ENCODE measurements around the gene PDK2. TPM values are rescaled to one million over a fixed set of nuclear protein-coding genes. Genes with fewer than 3 reads are reported as not detected.

Gene PDK2
- total RNA-seq, 1 experiment from 2014 or later, result 58.4 TPM

- no peak for DNase-seq (ENCODE audit: low read depth)
- in situ Hi-C loops (cut with HindIII; ENCODE audit: low pct_unique_long_range_greater_than_20kb, low sequenced_read_pairs), result no loop called here
Observed at GRCh38 chr17:50123649-50124349, 28.6 kb downstream of the PDK2 start.

- in situ Hi-C loops (cut with HindIII; ENCODE audit: low pct_unique_long_range_greater_than_20kb, low sequenced_read_pairs), result no loop called here
- DNase-seq (ENCODE audit: low read depth), result no peak
Observed at GRCh38 chr17:50125420-50125997, 30.4 kb downstream of the PDK2 start.

GRCh38 chr17:50127697-50128361 lies 32.7 kb downstream of the PDK2 start:
- in situ Hi-C loops (cut with HindIII; ENCODE audit: low pct_unique_long_range_greater_than_20kb, low sequenced_read_pairs), result no loop called here
- no peak for DNase-seq (ENCODE audit: low read depth)

GRCh38 chr17:50128441-50129352 lies 33.5 kb downstream of the PDK2 start:
- in situ Hi-C loops (cut with HindIII; ENCODE audit: low pct_unique_long_range_greater_than_20kb, low sequenced_read_pairs), result no loop called here

GRCh38 chr17:50129353-50129727 lies 34.2 kb downstream of the PDK2 start:
- no peak for DNase-seq (ENCODE audit: low read depth)
- in situ Hi-C loops (cut with HindIII; ENCODE audit: low pct_unique_long_range_greater_than_20kb, low sequenced_read_pairs), result no loop called here

More at GRCh38 chr17:50128441-50129352, 33.5 kb downstream of the PDK2 start:
- DNase-seq (ENCODE audit: low read depth), result no peak

- in situ Hi-C loops (cut with HindIII; ENCODE audit: low pct_unique_long_range_greater_than_20kb, low sequenced_read_pairs), result no loop called here
- DNase-seq (ENCODE audit: low read depth), result no peak
Observed at GRCh38 chr17:50129728-50130558, 34.8 kb downstream of the PDK2 start, which contains the start of gene SAMD14. TSS of gene SAMD14 (minus strand) at chr17:50130160. CDS start at chr17:50124959, 5,201 bp downstream.

- in situ Hi-C loops (cut with HindIII; ENCODE audit: low pct_unique_long_range_greater_than_20kb, low sequenced_read_pairs), result no loop called here
- no peak for DNase-seq (ENCODE audit: low read depth)
Observed at GRCh38 chr17:50130559-50131305, 35.6 kb downstream of the PDK2 start.

- in situ Hi-C loops (cut with HindIII; ENCODE audit: low pct_unique_long_range_greater_than_20kb, low sequenced_read_pairs), result no loop called here
- DNase-seq (ENCODE audit: low read depth), result no peak
Observed at GRCh38 chr17:50132104-50132794, 37.1 kb downstream of the PDK2 start.

- in situ Hi-C loops (cut with HindIII; ENCODE audit: low pct_unique_long_range_greater_than_20kb, low sequenced_read_pairs), result no loop called here
- DNase-seq (ENCODE audit: low read depth), result no peak
Observed at GRCh38 chr17:50133028-50133768, 38.0 kb downstream of the PDK2 start.

GRCh38 chr17:50133769-50134099 lies 38.6 kb downstream of the PDK2 start:
- DNase-seq (ENCODE audit: low read depth), result no peak
- in situ Hi-C loops (cut with HindIII; ENCODE audit: low pct_unique_long_range_greater_than_20kb, low sequenced_read_pairs), result no loop called here

- no peak for DNase-seq (ENCODE audit: low read depth)
- in situ Hi-C loops (cut with HindIII; ENCODE audit: low pct_unique_long_range_greater_than_20kb, low sequenced_read_pairs), result no loop called here
Observed at GRCh38 chr17:50134206-50135110, 39.3 kb downstream of the PDK2 start.

- no peak for DNase-seq (ENCODE audit: low read depth)
- in situ Hi-C loops (cut with HindIII; ENCODE audit: low pct_unique_long_range_greater_than_20kb, low sequenced_read_pairs), result no loop called here
Observed at GRCh38 chr17:50135316-50136095, 40.4 kb downstream of the PDK2 start.

- in situ Hi-C loops (cut with HindIII; ENCODE audit: low pct_unique_long_range_greater_than_20kb, low sequenced_read_pairs), result no loop called here
- no peak for DNase-seq (ENCODE audit: low read depth)
Observed at GRCh38 chr17:50136096-50136687, 41.0 kb downstream of the PDK2 start.

- in situ Hi-C loops (cut with HindIII; ENCODE audit: low pct_unique_long_range_greater_than_20kb, low sequenced_read_pairs), result no loop called here
- DNase-seq (ENCODE audit: low read depth), result no peak
Observed at GRCh38 chr17:50137042-50137441, 41.9 kb downstream of the PDK2 start.

All from Caki2 (cell line).